ENCODE measurements around the gene KRTAP4-12.

- TF ChIP-seq, protein P1, sequence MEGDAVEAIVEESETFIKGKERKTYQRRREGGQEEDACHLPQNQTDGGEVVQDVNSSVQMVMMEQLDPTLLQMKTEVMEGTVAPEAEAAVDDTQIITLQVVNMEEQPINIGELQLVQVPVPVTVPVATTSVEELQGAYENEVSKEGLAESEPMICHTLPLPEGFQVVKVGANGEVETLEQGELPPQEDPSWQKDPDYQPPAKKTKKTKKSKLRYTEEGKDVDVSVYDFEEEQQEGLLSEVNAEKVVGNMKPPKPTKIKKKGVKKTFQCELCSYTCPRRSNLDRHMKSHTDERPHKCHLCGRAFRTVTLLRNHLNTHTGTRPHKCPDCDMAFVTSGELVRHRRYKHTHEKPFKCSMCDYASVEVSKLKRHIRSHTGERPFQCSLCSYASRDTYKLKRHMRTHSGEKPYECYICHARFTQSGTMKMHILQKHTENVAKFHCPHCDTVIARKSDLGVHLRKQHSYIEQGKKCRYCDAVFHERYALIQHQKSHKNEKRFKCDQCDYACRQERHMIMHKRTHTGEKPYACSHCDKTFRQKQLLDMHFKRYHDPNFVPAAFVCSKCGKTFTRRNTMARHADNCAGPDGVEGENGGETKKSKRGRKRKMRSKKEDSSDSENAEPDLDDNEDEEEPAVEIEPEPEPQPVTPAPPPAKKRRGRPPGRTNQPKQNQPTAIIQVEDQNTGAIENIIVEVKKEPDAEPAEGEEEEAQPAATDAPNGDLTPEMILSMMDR (IDR thresholded peaks at IDR 0.05): no peak
- TF ChIP-seq EZH2 (IDR thresholded peaks at IDR 0.05; ENCODE audit: borderline replicate concordance, insufficient read depth, low read depth, low read length, poor library complexity, severe bottlenecking): no peak
Observed at GRCh38 chr17:41144846-41145245, 20.9 kb upstream of the KRTAP4-12 start.
